NOMO-1 (cell line): Measurements from ENCODE around the gene UMODL1.

Experiments
- DNase-seq, 2 experiments: peaks; one replicate each; lab custom pipeline; 2025; ENCODE audit not compliant: unreplicated experiment in 2 of 2; lab: John Stamatoyannopoulos, UW

The UMODL1 gene

DNA sequence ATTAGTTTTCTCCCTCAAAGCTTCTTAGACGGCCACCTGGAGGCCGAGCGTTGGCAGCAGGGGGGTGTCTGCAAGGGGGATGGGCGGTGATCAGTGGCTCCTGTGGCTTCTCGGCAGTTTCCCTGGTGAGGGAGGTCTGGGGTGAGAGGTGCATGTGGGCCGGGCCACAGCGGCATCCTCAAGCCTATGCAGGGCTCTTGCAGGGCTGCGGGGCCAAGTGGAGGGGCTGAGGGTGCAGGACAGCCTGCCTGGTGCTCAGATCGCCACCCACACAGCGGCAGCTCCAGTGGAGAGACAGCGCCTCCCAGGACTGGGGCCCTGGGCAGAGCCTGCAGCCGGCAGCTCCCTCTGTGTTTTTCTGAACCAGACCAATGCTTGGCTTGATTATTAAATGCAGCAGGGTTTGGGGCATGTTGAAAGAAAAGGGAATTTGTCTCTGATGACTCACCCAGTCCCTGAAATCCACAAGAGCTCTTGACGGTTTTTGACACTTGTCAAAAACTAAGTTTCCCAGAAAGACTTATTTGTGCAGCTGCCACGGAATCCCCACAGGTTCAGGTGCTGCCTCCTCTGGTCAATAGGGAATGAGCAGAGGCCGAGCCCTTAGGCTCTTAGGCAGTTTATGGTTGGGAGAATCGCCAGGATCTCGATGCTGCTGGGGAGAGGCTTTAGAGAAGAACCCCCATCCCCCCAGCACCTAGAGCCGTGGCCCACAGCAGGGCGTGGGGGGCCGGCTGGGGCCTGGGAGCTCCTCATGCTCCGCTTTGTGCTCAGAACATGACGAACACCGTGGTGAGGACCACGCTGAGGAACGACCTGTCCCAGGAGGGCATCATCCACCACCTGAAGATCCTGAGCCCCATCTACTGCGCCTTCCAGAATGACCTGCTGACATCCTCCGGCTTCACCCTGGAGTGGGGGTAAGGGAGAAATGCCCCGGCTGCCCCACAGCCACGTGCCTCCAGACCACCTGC lies 54.7 kb downstream of the UMODL1 start:
- DNase-seq: peak; percentile 9 to 26

DNA sequence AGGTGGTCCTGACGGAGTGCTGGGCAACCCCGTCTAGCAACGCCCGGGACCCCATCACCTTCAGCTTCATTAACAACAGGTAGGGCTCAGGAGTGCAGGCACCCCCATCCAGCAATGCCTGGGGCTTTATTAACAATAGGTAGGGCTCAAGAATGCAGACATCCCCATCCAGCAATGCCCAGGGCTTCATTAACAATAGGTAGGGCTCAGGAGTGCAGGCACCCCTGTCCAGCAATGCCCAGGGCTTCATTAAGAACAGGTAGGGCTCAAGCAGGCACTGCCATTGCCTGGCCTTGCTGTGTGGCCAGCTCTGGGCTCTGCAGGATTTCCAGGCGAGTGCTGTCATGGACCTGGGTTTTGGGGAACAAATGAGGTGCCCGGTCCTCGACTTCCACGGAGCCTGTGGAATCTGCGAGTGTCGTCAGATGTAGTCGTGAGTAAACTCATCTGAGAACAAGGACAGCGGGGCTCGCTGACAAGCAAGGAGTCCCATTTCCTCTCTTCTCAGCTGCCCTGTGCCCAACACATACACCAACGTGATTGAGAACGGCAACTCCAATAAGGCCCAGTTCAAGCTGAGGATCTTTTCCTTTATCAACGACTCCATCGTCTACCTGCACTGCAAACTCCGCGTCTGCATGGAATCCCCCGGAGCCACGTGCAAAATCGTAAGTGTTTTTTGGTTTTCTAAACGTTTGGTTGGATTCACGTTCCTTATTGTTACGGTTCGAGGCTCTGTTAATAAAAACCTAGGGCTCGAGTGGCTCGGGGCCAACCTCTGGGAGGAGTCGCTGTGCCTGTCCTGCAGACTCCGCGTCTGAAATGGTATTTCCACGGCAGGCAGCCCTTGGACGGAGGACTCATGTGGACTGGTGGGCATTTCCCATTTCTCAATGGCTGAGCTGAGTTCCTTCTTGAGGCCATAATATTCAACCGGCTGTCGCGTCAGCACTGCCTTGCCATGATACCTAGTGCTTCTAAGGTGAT lies 56.3 kb downstream of the UMODL1 start:
- DNase-seq: no peak

DNA sequence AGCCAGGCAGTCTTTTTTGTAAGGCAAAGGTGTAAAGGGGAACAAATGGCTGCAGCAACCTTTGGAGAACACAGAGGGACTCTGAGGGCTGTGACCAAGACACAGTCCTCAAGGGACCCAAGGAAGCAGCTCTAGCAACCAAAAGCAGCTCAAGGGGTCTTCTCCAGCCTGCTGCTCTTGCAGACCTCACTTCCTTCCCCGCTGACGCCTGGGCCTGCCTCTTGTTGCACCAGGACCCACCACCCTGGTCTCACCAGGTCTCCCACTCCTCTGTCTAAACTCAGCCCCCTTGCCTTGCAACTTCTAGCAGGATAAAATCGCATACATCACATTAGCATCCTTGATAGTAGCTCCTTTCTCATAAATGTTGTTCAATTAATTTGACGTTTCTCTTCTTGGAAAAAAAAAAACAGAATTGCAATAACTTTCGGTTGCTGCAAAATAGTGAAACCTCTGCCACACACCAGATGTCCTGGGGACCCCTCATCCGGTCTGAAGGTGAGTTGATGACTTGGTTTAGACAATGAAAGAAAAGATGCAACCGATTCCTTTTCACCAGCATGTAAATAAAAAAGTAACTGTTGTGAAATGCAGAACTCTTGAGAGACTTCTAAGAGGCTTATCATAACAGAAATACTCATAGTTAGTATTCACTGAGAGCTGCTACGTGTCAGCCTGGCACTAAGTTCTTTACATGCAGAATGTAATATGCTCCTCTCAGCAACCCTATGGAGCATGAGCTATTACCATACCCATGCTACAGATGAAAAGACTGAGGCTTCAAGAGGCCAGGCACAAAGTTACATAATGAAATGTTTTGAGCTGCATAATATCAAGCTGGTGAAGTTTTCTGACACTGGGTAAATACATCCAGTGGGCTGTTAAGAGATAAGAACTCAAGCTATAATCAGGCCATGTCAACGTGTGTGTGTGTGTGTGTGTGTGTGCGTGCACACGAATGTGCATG lies 58.5 kb downstream of the UMODL1 start:
- no peak for DNase-seq

DNA sequence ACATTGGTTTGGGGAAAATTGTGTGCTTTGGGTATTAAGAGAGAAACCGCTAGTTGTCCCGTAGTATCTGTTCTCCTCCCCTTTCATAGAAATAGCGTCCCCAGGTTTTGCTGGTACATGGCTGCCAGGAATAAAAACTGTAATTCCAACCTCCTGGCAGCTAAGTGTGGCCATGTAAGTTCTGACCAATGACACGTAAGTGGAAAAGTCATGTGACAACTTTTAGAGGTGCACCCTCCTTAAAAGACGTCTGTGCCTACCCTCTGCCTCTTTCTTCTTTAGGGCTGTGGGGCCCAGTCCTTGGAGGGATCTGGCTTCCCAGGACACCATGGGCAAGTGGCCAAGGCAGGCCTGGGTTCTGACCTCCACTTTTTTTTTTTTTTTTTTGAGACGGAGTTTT lies 59.3 kb downstream of the UMODL1 start:
- DNase-seq: no peak

DNA sequence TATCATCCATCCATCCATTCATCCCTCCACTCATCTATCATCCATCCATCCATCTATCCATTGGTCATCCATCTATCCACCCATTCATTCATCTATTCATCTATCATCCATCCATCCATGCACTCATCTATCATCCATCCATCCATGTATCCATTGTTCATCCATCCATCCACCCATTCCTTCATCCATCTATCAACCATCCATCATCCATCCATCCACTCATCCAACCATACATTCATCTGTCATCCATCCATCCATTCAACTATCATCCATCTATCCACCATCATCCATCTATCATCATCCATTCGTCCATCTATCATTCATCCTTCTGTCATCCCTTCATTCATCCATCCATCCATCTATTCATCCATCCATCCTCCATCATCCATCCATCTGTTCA lies 61.1 kb downstream of the UMODL1 start:
- DNase-seq: no peak

DNA sequence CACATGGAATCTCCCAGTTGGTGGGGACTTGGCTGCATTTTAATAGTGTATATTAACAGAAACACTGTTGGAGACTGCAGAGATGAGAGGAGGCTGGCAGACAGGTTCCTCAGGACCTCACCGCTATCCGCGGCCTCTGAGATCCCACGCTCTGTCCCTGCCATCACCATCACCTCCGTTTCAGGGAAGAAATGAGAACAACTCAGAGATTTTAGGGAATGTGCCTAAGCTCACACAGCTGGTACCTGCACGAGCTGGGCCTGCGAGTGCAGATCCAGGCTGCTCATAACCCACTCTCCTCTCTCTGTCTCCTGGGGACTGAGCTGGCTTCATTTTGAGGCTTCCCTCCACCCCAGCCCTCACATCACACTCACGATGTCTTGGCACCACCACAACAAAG lies 62.0 kb downstream of the UMODL1 start:
- no peak for DNase-seq

DNA sequence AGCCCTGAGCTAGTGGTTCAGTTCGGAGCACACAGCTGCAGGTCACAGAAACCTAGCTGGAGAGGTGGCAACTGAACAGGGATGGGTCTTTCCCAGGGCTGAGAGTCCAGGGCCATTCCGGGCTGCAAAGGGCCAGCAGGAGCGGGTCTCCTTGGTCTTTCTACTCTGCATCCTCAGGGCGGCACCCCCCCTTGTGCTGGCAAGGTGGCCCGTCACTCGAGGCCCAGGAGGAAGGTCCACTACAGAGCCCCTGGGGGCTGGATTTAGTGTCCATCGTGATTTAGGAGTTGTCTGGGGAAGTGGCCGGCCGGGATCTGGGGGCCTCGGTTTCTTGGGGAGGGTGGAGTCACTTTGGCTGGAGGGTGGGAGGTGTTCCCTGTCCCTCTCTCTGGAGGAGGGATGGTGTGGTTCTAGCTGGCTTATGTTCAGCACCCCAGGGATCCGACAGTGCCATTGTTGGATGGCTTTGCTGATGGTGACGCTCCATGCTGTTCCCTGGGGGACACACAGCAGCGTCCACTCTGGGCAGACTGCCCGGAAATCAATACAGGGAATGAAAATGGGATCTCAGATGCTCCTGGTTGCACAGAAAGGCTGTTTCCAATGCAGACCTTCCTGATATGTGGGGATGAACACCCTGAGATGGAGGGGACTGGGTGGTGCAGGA lies 64.4 kb downstream of the UMODL1 start:
- DNase-seq: no peak

DNA sequence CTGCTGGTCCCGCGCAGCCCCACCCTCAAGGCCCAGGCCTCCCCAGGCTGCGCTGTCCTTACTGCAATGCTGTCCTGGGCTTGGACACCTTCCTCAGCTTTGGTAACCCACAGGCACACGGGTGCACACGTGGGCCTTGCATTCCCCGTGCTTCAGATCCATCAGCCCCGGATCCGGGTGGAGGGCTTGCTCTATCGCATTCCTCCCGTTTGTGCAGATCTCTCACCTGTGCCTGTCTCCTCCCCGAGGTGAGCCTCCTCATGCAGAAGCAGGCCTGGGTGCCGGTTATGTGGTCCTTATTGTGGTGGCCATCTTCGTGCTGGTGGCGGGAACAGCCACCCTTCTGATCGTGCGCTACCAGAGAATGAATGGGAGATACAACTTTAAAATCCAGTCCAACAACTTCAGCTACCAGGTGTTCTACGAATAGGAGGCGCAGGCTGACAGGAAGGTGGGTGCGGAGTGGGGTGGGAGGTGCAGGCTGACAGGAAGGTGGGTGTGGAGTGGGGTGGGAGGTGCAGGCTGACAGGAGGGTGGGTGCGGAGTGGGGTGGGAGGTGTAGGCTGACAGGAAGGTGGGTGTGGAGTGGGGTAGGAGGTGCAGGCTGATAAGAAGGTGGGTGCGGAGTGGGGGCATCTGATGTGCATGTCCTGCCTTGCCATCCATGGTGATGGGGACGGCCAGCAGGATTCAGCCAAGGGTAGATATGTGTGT lies 66.2 kb downstream of the UMODL1 start:
- no peak for DNase-seq

DNA sequence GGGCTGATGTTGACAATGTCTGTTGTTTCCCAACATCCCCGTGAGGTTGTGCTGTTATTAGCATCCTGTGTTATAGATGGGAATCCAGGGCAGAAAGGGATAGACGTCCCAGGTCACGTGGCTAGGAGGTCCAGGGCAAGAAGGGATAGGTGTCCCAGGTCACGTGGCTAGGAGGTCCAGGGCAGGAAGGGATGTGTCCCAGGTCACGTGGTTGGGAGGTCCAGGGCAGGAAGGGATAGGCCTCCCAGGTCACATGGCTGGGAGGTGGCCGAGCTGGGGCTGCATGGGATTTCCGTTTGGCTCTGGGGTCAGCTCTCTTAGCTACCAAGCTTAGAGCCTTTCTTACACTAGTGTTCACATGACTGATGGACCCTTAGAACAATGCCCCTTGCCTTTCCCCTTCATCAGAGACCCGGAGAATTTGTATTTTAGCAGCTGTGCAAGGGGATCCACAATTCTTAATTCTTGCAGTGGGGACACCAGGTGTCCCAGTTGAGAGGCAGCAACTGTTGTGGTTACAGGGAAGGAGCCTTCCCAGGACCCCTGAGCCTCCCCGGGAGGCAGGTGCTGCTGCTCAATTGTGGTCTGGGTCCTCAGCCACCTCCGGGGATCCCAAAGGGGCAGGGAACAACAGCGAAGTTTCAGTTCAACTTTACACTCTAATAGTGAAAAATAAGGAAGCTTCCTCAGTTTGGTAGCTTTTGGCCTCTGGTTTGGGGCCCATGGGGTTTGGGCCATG lies 69.2 kb downstream of the UMODL1 start:
- no peak for DNase-seq

DNA sequence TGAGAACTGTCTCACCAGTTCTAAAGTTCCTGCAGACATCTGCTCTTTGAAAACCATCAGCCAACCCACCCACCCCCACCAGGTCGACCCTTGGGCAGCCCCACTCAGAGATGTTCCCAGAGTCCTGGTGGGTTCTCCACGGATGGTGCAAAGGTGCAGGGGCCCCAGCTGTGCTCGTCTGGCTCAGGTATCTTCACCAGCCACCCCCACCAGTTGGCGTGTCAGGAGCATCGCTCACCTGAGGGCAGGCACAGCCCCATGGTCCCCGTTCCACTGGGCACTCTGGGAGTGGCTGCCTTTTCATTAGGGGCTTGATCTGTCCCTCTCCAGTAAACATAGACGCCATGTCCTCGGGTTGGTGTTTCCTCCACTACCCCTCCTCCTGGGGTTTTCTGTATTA lies 70.5 kb downstream of the UMODL1 start:
- DNase-seq: no peak

DNA sequence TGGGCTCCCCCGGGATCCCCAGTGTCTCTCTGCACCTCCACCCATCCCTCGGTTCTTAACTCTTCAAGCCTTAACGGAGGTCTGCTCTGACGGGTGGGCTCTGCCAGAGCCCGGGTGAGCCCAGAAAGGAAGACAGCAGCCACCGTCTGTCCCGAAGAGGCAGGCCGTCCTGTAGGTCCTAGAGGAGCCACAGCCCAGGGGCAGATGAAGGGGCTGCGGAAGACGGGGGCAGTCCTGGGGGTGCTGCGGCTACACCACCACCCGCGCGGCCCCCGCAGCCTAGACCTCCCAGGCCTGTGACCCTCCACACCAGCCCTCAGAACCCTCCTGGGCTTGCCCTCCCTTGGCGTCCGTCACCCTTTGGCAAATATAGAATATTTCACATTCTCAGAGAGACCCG lies 71.0 kb downstream of the UMODL1 start:
- DNase-seq: no peak

DNA sequence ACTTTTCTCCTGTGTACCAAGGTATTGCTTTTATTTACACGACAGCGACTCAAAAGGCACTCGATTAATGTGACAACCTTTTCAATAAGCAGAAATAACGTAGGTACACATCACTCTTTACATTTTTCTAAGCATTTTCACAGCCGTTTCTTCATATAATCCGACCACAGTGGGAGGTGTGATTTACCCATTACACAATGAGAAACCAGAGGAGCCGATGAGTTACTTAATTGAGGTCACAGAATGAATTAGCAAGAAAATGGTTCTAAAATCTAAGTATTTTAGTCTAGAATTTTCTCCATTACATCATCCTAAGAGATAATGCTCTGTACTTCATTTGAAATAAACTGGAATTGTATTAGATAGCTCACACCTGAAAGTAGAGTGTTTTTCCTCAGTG lies 71.5 kb downstream of the UMODL1 start:
- DNase-seq: peak in 1 of 2 experiments; percentile 9

DNA sequence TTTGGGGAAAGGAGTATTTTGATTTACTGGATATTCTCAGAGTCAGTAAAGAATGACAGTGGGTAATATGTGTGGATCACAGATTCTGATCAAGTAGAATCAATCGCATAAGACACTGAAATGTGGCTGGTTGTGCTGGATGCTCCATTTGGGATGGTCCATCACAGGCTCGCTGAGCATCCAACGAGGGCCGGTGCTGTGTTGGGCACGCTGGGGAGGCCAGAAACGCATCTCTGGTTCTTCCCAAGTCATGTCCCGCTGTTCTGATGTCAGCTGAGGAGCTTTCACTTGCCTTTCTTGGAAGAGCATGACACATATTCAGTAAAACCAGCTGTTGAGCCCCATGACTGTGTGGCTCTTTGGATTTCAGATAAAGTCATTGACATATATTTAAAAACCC lies 72.0 kb downstream of the UMODL1 start:
- no peak for DNase-seq

DNA sequence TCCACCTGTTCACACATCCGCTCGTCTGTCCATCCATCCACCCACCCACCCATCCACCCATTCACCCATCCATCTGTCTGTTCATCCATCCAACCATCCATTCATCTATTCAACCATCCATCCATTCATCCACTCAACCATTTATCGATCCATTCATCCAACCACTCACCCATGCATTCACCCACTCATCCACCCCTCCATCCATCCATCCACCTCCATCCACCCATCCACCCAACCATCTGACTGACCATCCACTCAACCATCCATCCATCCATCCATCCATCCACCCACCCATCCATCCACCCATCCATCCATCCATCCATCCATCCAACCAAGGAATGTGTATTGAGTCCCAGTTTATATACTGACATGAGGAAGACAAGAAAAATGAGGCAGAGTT lies 73.1 kb downstream of the UMODL1 start:
- DNase-seq: no peak

DNA sequence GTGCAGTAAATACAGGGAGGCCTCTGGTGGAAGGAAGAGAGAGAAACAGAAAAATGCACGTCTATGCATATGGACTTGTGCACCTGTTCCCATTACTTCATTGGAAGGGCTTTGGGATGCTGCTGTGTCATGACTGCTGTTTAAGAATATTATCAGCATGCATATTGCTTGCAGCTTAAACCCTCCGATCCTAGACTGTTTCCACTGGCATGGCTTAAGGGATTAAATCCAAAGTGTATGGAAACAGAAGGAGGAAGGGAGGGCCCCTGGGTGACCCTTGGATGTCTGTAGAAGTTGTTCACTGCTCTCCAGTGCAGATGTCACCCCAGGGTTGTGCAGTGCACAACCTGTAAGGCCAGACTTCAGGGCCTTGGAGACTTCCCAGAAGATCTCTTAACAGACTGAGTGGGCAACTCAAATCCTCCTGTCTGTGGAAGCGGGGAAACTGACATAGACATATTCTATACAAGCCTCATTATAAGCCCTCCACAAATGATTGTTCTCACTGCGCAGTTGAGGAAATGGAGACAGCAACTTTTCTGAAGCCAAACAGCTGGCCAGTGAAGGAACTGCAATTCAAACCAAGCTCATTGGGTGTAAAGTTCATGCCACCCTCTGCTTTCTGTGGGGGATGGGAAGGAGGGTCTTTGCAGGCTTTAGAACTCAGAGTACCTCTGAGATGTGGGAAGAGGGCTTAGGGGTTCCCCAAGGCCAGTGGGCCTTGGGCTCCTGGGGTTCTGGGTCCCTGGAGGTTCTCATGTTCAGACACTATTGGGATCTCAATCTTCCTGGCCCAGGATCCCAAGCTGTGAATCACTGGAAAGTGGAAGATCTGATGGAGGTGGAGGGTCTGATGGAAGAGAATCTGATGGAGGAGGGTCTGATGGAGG lies 73.8 kb downstream of the UMODL1 start:
- DNase-seq: no peak

DNA sequence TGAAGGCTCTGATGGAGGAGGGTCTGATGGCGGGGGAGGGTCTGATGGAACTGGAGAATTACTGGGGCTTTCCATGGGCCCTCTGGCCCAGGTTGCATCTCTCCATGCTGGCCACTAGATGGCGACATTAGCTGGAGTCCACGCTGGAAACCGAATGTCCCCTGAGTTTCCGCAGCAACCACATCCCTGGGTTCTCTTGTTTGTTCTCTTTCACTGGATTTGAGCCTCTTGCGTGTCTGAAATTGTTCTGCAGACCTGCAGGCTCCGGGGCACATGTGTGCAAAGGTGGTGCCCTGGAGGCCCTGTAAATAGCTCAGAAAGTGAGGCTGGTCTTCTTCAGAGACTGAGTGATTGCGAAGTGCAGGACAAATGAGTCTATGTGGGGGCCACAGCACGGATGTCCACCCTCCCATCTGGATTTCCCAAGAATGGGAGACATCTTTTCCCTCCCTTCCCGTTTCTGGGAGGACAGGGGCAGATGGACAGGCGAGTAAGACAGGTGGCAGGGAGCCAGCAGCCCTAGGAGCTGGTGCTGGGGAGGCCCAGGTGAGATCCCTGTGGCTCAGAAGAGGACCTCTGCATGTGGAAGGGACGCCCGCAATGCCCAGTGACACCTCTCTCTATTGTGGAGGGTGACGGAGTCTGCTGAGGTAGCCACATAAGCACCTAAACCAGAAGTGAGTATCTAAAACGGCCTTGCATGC lies 74.6 kb downstream of the UMODL1 start:
- DNase-seq: peak in 1 of 2 experiments; percentile 48

DNA sequence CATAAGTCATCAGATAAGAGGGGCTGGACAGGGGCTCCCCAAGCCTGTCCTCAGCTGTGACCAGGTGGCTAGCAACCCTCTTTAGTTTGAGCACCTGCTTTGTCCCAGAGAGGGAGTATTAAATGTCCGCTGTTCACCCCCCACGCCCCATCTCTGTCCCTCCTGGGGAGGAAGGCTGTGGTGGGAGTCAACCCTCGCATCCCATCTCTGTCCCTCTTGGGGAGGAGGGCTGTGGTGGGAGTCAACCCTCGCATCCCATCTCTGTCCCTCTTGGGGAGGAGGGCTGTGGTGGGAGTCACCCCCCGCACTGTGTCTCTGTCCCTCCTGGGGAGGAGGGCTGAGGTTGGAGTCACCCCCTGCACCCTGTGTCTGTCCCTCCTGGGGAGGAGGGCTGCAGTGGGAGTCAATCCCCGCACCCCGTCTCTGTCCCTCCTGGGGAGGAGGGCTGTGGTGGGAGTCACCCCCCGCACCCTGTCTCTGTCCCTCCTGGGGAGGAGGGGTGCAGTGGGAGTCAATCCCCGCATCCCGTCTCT lies 75.2 kb downstream of the UMODL1 start:
- DNase-seq: no peak
